ENCODE results near the gene NEURL1B.

NEURL1B gene

DNA sequence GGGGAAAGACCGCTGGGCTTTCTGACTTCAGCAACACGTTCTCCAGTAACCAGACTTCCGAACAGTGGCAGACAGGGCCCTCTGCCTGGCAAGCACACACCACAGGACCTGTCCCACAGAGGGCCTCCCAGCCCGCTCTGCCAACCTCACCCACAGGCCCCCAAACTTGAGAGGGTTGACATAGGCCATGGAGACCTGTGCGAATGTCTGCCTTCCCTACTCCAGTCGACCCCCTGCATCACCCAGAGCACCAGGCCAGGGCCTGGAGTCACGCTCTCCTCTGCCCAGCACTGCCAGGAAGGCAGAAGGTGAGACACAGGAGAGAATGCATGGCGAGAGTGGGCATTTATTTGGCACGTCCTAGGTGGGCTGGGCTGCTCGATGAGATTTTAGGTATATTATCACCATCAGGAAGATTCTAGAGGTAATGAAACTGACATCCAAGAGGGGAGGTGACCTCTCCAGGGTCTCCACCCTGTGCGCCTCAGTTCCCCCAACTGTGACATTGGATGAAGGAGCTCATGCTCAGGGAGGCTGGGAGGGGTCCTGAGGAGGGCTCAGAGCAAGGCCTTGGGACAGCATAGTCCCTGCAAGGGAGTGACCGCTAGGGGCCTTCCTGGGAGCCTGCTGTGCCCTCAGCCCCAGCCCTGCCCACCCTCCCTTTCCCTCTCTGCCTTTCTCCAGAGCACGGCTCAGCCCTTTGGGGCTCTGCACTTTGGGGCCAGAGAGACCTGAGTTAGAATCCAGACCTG is 75.0 kb downstream of the NEURL1B start:
- no peak for DNase-seq (ENCODE audit: low spot score)

DNA sequence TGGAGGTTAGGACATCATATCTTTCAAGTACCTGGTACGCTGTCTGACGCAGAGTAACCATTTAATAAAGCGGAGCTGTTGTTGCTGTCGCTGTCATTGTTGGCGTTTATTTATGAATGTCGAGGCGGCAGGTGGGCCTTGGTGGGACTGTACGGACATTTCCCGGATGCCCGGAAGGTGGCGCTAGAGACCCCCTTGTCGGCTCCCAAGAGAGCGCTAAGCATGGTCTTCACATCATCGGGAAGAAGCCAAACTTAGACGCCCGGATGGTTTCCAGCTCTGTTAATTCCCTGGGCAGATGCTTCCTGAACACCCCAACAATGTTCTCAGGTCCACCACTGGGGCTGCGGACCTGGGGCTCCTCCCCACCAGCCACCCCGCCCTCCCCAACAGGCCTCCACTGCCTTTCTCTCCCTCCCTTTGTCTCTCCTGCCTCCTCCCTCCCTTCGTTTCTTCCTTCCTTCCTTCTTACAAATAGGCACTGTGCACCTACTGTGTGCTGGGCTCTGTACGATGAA is 75.8 kb downstream of the NEURL1B start:
- peak; percentile 76 for DNase-seq (ENCODE audit: low spot score)

DNA sequence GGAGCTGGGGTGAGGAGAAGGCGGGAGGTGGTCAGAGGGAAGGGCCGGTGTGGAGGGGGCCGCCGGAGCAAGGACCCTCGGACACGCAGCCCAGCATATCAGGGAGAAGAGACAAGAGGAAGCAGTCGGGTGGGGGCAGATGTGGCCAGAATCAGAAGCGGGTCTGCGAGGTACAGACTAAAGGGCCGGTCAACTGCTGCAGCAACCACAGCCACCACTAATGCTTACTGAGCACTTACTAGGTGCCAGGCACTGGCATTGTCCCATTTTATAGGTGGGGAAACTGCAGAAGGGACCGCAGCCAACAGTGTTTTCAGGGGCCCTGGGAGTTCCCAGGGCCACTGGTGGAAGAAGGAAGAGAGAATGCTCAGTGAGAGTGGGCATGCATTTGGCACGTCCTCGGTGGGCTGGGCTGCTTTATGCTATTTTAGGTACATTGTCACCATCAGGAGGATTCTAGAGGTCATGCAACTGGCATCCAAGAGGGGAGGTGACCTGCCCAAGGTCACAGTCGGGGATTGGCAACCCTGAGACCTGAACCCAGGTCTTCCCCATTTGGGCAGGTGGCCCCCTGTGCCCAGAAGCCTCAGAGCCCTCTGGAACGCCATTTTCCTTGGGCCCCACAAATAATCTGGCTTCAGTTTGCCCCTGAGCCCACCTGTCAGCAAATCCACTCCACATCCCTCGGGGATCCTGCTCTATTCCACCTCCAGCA is 76.6 kb downstream of the NEURL1B start:
- no peak for DNase-seq (ENCODE audit: low spot score)

DNA sequence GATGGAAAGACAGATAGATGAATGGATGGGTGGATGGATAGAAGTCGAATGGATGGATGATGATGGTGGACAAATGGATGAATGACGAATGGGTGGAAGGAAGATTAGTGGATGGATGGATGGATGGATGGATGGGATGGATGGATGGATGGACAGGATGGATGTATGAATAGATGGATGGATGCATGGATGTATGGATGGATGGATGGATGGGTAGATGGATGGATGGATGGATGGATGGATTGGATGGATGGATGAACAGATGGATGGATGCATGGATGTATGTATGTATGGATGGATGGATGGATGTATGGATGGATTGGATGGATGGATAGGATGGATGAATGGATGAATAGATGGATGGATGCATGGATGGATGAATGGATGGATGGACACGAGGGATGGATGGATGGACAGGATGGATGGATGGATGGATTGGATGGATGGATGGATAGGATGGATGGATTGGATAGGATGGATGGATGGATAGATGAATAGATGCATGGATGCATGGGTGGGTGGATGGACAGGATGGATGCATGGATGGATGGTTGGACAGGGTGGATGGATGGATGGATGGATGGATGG is 77.6 kb downstream of the NEURL1B start:
- no peak for DNase-seq (ENCODE audit: low spot score)

DNA sequence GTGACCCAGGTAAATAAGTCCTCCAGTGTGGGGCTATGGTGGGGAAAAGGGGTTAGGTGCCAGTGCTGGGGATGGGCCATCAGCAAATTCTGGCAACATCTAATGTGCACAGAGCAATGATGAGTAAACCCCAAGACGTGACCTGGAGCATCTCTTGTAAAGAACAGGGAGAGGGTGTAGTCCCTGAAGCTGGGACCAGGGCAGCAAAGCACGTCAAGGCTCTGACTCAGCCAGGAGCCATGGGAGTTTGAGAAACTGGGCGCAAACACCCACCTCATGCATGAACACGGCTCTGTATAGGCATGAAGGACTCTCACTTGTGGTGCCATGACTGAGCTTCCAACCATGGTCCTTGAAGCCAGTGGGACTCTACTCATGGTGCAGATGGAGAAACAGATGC is 78.1 kb downstream of the NEURL1B start:
- no peak for DNase-seq (ENCODE audit: low spot score)

DNA sequence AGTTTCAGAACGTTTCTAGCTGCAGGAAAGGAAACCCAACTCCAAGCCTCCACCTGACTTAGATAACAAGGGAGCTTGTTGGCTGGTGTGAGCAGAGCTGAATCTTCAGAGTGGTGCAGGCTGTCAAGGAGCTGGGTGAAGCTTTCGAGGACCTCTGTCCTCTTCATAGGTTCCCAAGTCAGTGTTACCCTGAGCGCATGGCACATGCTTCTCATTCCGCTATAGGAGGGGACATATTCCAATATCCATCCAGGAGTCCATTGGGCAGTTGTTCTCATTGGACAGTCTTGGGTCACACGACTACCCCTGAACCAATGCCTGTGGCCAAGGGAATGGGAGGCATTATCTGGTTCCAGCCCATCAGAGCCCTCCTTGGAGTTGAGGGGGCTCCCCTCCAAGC is 79.6 kb downstream of the NEURL1B start:
- DNase-seq (ENCODE audit: low spot score) = no peak

DNA sequence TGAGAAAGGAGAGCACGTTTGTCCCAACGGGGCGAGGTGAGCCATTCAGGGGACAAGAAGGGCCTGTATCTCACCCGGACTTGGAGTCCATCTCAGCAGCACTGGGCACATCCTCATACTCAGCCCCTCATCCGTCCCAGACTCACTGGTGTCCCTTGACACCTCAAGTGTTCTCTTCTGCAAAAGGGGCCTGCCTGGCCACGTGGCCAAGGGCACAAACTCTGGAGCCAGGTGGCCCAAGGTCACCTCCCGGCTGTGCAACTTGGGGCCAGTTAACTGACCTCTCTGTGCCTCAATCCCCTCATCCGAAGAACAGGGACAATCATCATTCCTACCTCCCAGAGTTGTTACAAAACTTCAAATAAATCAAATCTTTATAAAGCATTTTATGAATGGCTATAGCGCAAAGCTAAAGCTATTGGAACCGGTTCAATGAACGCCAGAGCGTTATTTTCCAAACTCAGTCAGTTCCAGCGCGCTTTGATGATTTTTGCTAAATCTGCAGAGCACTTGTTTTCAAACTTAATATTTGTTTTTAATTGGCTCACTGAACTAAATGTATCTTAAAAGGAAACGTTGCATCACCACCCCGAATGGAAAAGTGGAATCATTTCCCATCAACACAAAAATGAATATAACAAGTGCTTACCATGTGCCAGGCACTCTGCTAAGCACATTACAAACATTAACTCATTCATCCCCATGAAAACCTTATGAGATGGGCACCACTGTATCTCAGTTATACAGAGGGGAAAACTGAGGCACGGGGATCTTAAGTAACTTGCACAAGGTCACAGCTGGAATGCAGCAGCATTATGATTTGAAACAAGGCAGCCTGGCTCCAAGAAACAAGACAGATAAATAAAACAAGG is 80.6 kb downstream of the NEURL1B start:
- no peak for DNase-seq (ENCODE audit: low spot score)

DNA sequence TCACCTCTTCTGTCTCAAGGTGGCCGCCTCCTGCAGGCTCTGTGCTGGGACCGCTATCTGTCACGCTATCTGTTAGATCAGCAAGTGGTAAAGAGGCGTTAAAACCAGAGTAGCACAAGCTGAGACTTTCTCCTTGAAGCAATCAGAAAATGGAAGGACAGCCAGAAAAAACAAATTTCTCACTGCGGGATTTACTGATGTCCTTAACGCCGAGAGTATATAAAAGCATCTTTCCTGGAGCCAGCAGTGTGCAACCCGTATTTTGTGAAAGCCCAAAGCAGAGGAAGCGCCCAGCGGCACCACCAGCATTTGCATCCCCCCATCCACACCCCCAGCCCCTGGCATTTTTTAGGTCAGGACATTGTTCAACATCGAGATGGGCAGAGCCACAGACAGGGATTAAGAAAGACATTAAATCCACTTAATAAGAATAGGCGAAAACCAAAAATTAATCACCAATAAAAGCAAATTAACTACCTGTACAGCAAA is 81.3 kb downstream of the NEURL1B start:
- no peak for DNase-seq (ENCODE audit: low spot score)

DNA sequence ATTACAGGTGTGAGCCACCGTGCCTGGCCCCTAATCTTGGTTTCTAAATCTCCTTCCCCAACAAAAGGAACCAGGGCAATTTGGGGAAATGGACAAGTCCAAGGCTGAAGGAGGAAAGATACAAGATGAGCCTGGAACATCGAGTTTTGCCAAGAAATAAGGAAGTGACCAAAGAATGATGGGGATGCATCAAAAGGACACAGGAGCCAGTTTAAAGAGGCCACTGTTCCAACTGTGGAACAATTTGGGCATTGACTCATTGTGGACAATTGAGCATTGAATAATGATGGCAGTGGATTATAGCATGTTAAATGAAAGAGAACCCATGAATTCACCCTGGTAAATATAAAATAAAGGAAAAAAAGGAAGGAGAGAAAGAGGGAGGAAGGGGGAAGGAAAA is 82.4 kb downstream of the NEURL1B start:
- DNase-seq (ENCODE audit: low spot score) = peak; percentile 68

DNA sequence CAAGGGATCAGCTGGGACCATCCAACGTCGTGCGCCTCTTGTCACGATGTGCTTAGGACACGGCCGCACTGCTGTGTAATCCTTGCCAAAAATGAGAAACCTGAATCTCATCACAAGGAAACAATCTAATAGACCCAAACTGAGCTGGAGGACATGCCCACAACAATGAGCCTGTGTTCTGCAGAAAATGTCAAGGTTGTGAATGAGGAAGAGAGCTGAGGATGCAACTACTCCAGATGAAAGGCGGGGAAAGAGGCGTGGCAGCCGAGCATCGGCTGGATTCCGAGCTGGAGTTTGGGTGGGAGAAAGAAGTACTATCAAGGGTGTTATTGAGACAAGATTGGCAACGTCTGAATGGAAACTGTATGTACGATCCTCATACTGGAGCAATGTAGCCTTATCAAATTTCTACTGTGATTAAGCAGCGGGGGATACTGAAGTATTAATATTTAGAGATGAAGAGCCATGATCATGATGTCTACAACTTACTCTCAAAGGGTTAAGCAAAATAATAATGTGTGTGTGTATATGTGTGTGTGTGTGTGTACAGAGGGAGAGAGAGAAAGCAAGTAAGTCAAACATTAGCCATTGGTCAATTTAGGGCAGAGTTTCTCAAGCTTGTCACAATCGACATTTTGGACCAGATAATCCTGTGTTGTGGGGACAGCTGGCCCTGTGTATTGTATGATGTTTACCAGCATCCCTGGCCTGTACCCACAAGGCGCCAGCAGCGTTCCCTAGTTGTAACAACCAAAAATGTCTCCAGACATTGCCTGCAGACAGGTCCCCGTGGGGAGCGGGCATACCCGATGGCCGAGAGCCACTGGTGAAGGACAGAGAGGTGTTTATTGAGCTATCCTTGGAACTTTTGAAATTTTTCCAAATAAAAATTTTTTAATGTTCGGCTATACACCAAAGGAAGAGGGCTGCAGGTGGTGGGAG is 83.5 kb downstream of the NEURL1B start:
- DNase-seq (ENCODE audit: low spot score) = peak; percentile 47

DNA sequence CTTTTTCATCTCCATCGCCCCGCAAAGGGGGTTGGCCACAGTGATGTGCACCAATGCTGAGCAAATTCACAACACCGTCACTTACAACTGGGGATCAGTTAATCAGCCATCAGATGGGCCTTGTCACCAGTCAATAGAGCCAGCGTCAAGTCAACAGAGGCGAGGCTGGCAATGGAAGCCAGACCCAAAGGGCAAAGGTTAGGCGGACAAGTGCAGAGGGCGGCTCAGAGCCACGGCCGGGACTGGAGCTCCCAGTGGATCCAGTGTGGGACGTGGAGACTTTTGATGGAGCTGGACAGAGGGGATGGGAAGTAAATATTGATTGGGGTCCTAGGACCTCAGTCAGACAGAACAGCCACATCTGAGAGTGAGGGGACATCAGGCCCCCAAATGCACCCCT is 84.2 kb downstream of the NEURL1B start:
- no peak for DNase-seq (ENCODE audit: low spot score)

DNA sequence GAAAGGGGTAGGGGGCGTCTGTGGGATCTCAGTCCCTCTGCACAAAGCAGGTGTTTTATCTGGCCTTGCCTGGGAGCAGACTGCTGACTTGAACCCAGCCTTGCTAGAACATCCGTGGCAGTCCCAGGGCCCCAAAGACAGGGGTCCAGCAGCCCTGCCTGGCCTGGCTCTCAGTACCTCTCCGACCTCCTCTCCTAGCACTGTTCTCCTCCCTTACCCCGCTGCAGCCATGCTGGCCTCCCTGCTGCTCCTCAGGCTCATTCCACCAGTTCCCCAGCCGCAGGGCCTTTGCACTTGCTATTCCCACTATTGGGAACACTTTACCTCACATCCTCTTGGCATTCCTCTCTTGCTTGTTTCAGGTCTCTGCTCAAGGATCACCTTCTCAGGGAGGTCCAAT is 84.7 kb downstream of the NEURL1B start:
- DNase-seq (ENCODE audit: low spot score) = no peak

DNA sequence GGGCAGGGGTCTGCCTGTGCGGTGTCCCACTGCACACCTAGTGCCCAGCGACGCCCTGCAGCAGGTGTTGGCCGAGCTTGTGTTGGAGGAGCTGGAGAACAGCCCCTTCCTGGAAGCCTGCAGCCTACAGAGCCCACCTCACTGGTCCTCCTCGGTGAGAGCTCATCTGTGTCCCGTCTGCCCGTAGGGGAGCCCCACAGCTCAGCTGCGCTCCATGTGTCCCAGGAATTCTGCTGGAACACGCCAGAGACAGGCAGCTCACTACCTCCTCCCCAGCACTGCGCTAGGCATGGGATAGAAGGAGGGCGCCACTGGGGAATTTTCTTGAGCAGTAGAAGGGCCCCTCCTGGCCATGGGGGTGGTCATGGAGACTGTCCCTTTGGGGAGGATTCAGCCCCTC is 85.9 kb downstream of the NEURL1B start:
- DNase-seq (ENCODE audit: low spot score) = no peak

DNA sequence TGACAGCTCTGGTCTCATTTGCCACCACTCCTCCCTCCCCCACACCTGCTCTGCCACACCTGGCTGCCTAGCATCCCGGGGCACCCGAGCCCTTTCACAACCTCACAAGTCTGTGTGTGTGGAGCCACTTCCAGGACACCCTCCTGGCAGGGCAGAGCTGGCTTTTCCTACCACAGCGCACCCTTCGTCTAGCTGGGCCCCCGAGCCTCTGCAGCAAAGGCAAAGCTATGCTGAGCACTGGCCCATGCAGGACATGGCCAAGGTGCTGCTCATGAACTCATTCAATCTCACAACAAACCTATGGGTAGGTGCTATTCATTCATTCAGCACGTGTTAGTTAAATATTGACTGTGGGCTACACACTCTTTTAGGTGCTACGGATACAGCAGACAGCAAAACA is 86.5 kb downstream of the NEURL1B start:
- no peak for DNase-seq (ENCODE audit: low spot score)

DNA sequence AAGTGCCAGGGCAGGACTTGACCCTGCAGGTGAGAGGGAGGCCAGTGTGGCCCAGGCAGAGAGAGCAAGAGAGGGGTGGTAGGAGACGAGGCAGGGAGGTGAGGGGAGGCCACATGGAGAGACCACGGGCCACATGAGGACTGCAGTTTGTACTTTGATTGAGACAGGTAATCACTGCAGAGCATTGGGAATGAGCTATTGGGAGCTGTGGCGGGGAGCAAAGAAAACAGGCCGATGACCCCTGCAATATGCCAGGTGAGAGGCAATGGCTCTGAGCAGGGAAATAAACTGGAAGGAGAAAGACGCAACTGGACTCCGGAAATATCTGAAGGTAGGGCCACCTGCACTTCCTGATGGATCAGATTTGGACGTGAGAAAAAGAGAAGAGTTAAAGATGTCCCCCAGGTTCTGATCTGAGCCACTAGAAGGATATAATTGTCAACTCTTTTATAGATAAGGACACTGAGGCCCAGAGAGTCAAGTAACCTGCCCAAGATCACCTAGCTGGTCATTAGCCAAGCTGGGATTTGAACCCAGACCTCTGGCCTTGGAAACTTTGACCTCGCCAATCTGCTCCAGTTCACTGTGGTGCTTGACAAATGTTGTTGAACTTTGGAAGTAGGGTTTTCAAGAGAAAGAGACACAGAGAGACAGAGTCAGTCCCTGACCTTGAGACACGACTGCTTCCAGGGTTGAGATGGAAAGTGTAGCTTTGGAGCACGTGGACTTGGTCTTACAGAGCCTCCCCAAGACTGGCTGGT is 87.6 kb downstream of the NEURL1B start:
- DNase-seq (ENCODE audit: low spot score) = no peak

DNA sequence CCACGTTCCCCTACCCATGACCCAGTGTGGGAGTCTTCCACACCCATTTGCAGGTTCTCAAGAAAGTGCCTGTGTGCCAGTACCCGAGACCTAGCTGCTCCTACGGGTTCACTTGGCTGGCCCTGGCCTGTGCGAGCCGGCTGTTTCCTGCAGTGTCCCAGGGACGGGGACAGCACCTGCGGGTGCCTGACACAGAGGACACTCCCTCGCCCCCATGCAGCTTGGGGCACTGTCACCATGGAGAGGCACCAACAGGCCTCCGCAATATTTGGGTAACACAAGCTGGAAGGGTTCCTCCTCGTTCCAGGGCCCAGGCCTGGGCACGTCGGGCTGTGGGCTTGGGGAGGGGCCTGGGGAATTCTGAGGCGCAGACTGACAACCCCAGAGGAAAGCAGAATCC is 88.5 kb downstream of the NEURL1B start:
- no peak for DNase-seq (ENCODE audit: low spot score)

DNA sequence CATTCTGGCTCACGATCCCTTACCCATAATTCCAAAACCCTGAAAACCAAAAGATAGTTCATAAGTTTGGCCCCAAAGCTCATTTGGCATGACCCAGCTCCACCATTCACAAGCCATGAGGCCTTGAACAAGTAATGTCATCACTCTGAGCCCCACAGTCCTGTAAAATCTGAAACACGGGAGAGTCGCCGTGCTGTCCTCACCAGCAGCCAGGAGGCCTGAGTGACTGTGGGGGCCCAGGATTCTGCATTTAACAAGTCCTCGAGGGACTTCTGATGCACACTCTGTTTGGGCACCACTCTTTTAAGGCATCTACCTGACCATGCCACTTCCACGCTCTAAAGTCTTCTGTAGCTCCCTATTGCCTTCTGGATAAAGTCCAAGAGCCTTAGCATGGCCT is 89.2 kb downstream of the NEURL1B start:
- DNase-seq (ENCODE audit: low spot score) = no peak

DNA sequence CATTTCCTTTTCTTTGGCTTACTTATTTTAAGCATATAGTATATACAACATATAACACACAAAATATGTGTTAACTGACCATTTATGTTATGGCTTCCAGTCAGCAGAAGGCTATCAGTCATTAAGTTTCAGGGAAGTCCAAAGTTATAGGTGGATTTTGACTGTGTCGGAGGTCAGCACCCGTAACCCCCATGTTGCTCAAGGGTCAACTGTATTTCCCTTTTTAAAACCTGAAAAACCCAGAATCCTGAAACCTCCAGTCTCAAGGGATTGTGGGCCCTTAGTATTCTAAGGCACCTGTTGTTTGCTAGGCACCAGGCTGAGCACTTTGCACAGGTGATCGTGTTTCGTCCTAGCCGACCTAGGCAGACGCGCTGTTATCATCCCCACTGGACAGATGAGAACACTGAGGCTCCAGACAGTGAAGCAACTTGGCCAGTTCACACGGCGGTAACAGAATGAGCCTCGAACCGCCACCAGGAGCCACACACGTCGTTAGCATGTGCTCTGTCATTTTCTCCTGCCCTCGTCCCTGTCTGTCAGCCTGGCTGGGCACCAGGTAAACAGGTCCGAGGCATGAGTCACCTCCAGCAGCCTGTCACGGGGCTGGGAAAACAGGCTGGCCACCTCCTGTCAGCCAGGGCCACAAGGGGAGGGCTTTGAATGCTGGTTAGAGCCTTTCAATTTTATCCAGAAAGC is 90.1 kb downstream of the NEURL1B start:
- no peak for DNase-seq (ENCODE audit: low spot score)

DNA sequence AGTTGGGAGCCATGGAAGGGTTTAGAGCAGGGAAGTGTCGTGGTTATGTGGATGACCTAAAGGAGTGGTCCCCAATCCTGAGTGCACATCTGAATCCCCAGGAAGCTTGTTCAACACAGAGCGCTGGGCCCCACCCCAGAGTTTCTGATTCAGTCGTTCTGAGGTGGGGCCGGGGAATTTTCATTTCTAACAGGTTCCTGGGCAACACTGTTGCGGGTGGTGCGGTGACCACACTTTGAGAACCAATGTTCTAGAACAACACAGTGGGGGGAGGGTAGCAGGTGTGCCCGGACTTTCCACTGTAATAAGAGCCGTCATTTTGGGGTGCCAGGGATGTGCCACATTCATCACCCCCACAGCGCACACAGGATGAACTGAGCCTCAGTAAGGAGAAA is 90.6 kb downstream of the NEURL1B start:
- DNase-seq (ENCODE audit: low spot score) = no peak

All from Ammon's horn (tissue), 1 donor.